ENCODE results near the gene SMC5.

The SMC5 gene

GRCh38 chr9:70403166-70403565 is 144.4 kb downstream of the SMC5 start:
- H3K4me1 ChIP-seq (ENCODE audit: insufficient read depth, insufficient read length): peaks cover 8% of the 10 kb centered on the region
- TF ChIP-seq SUZ12 (IDR thresholded peaks at IDR 0.05; ENCODE audit: extremely low read depth, insufficient read depth, insufficient read length): no peak
- TF ChIP-seq YY1 (IDR thresholded peaks at IDR 0.05; ENCODE audit: insufficient read depth, insufficient read length): no peak
- no peak for TF ChIP-seq ZNF274 (IDR thresholded peaks at IDR 0.05; ENCODE audit: low read depth, low read length)

GRCh38 chr9:70403618-70404025 is 144.8 kb downstream of the SMC5 start:
- Histone ChIP-seq H3K9me3 (ENCODE audit: insufficient read depth, low read length) (no peaks in the 10 kb centered on the region), H3K4me1 (ENCODE audit: insufficient read depth, insufficient read length) (peaks cover 8% of the 10 kb centered on the region), H3K4me3 (ENCODE audit: insufficient read length, low read depth) (no peak overlapping the region), H3K36me3 (ENCODE audit: insufficient read depth, insufficient read length, low read length) (no peaks in the 10 kb centered on the region), H3K27me3 (ENCODE audit: insufficient read depth, insufficient read length) (no peaks in the 10 kb centered on the region), H3K9ac (ENCODE audit: insufficient read length, low read depth) (no peak overlapping the region)
- no peak for DNase-seq (ENCODE audit: low read depth, low spot score)
- no peak for TF ChIP-seq ZNF274 (IDR thresholded peaks at IDR 0.05; ENCODE audit: low read depth, low read length)
- no peak for TF ChIP-seq SUZ12 (IDR thresholded peaks at IDR 0.05; ENCODE audit: extremely low read depth, insufficient read depth, insufficient read length)
- no peak for TF ChIP-seq YY1 (IDR thresholded peaks at IDR 0.05; ENCODE audit: insufficient read depth, insufficient read length)

More at GRCh38 chr9:70403166-70403565, 144.4 kb downstream of the SMC5 start:
- H3K36me3 ChIP-seq (ENCODE audit: insufficient read depth, insufficient read length, low read length): no peaks in the 10 kb centered on the region
- H3K9me3 ChIP-seq (ENCODE audit: insufficient read depth, low read length): no peaks in the 10 kb centered on the region
- DNase-seq (ENCODE audit: low read depth, low spot score): no peak
- no peak overlapping the region for H3K4me3 ChIP-seq (ENCODE audit: insufficient read length, low read depth)
- H3K27me3 ChIP-seq (ENCODE audit: insufficient read depth, insufficient read length): no peaks in the 10 kb centered on the region
- H3K9ac ChIP-seq (ENCODE audit: insufficient read length, low read depth): no peak overlapping the region

- H3K4me3 ChIP-seq (ENCODE audit: insufficient read length, low read depth): no peak overlapping the region
- no peaks in the 10 kb centered on the region for H3K9me3 ChIP-seq (ENCODE audit: insufficient read depth, low read length)
- no peak for TF ChIP-seq YY1 (IDR thresholded peaks at IDR 0.05; ENCODE audit: insufficient read depth, insufficient read length)
- TF ChIP-seq SUZ12 (IDR thresholded peaks at IDR 0.05; ENCODE audit: extremely low read depth, insufficient read depth, insufficient read length): no peak
- no peak for TF ChIP-seq ZNF274 (IDR thresholded peaks at IDR 0.05; ENCODE audit: low read depth, low read length)
- no peak overlapping the region for H3K9ac ChIP-seq (ENCODE audit: insufficient read length, low read depth)
- H3K36me3 ChIP-seq (ENCODE audit: insufficient read depth, insufficient read length, low read length): no peaks in the 10 kb centered on the region
- H3K4me1 ChIP-seq (ENCODE audit: insufficient read depth, insufficient read length): peaks cover 8% of the 10 kb centered on the region
- no peak for DNase-seq (ENCODE audit: low read depth, low spot score)
- no peaks in the 10 kb centered on the region for H3K27me3 ChIP-seq (ENCODE audit: insufficient read depth, insufficient read length)
These were observed 145.5 kb downstream of the SMC5 start for GRCh38 chr9:70404261-70404660.
